Hematopoietic multipotent progenitor cell treated with erythropoietin and hydrocortisone succinate and interleukin-3 and kit ligand, for 8 days (in vitro differentiated cells): ENCODE measurements around the gene NUDT14.

Source experiments
- DNase-seq: peaks from one replicate; pipeline ENCODE4 v3.0.0-alpha.2; 2015

The NUDT14 gene

DNA sequence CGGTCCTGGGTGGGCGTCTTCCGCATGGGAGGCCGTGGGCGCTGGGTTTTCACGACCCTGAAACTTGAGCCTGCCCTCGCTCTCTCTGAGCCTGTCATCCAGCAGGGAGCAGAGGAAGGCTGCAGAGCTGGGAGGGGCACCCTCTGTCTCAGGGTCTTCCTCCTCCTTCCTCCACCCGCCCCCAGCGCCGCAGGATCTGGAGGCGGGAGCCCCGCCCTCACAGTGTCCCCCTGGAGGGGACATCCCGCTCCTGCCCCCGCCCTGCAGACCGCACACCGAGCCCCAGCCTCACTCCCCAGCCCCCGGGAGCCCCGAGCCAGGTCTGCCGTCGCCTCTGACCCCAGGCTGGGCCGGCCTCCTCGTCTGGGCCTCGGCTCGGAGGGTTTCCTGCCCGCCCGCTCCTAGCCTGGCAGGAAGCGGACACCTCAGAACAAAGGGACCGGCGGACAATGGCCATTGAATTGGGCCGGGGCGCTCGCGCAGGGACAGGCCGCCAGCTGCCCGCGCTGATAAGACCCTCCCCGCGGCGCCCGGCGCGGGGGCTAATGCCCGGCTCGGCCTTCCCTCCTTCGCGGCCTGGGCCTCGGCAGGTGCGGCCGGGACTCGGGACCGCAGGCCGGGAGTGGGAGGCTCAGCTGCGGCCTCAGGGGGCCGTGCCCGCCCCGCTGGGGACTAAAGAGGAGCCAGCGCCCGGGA, 15.3 kb upstream of the NUDT14 start:
- DNase-seq, result no peak

GRCh38 chr14:105195522-105196264, 14.6 kb upstream of the NUDT14 start:
- no peak for DNase-seq

DNA sequence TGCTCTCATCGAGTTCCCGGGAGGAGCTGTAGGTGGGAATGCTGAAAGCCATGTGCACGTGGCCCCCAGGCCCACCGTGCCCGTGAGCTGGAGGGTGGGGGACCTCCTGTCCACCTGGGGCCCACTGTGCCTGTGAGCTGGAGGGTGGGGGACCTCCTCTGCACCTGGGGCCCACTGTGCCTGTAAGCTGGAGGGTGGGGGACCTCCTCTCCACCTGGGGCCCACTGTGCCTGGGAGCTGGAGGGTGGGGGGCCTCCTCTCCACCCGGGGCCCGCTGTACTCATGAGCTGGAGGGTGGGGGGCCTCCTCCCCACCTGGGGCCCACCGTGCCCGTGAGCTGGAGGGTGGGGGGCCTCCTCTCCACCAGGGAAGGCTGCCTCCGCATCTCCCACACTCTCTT, 13.9 kb upstream of the NUDT14 start:
- DNase-seq, result no peak

DNA sequence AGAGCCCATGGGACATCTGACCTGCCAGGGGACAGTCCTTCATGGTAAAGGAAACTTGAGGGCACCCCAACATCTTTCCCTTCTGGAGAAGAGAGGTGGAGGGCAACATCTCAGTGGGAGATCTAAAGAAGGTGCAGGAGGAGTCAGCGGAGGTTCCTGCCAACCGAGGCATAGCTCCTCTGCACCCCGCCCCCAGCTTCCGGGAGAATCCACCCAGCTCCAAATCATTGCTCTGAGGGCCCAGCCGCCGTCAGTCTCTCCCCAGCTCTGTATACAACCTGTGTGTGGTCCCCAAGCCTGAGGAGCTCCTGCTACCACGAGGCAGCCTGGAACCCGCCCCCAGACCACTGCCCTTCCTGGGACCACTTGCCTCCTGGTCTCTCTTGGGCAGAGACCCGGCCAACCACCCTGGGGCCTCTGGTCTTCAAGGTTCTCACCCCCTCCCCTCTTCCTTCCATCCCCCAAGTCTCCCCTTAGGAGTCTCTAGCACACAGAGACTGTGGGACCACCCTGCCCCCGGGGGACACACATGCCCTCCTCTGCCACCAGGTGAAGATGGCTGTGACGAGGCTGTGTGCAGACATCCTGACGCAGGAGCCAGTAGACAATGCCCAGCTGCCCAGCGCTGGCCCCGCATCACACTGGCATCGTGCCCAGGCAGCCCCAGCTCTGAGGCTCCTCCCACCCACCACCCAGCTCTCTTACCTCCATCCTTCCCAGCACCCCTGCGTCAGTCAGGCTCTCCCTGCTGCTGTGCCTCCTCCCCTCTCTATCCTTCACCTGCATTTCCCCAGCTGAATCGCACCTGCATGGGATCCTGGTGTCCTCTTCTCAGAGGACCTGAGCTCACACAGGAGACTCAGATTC, 13.0 kb upstream of the NUDT14 start:
- DNase-seq, result no peak

- no peak for DNase-seq
These were observed 12.0 kb upstream of the NUDT14 start for GRCh38 chr14:105192866-105193731.

GRCh38 chr14:105187935-105188524, 6.9 kb upstream of the NUDT14 start:
- DNase-seq, result no peak

- DNase-seq, result no peak
These were observed 6.0 kb upstream of the NUDT14 start for GRCh38 chr14:105187116-105187515.

DNA sequence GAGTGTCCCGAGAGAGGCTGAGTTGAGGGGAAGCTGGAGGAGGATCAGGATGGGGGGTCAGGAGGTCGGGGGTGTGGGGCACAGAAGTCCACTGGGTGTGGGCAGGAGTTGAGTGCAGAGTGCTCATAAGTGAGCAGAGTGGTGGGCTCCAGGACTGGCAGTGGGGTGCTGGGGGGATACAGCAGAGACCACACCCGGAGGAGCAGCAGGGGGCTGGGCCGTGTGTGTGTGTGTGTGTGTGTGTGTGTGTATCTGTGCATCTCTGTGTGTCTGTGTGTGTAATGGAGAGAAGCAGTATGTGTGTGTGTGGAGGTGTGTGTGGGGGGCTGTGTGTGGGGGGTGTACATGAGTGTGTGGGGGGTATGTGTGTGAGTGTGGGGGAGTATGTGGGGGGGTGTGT, 4.9 kb upstream of the NUDT14 start:
- DNase-seq, result no peak

DNA sequence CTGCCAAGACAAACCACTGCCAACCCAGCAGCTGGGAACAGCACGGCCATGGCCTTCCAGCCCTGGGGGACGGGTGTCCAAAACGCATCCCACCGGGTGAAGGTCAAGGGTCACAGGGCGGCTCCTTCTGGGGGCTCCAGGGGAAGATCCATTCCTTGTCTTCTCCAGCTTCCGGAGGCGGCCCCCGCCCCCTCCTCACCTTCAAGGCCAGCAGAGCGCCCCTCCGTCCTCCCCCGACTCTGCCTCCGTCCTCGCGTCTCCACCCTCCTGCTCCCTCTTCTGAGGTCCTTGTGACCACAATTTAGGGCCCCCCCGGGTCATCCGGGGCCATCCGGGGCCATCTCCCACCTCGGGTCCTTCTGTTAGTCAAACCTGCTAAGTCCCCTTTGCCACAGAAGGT, 3.9 kb upstream of the NUDT14 start:
- no peak for DNase-seq

- no peak for DNase-seq
These were observed 3.3 kb upstream of the NUDT14 start for GRCh38 chr14:105184461-105184860.

GRCh38 chr14:105182296-105183020, 1.3 kb upstream of the NUDT14 start:
- DNase-seq, result no peak

DNA sequence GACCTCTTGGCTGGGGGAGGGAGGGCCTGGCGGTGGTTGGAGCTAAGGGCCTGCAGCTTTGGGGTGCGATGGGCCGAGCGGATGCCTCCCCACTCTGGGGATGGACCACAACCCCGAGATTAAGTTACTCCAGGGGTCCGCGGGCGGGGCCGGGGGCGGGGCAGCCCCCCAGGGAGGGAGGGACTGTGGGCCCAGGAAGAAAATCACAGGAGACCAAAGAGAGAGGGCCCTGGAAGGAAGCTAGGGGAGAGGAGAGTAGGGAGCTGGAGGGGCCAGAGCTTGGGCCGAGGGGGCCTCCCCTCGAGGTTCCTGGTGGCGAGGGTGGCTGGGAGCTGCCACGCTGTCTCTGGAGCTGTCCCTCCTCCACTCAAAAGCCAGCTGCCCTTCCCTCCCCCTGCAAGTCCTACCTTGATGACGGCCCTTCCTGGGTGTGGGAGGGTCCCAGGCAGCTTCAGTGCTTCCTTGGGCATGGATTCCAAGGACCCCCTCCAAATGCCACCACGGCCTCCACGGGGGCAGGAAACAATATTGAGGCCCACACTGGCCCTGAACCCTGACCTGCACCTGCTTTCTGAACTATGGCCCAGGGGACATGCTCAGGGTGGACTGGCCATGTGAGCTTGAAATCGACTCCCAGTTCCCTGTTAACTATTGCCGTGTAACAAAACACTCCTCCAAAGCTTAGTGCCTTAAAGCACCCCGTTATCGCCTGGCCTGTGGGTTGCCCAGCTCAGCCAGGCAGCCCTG, 610 bp upstream of the NUDT14 start:
- DNase-seq, result no peak

DNA sequence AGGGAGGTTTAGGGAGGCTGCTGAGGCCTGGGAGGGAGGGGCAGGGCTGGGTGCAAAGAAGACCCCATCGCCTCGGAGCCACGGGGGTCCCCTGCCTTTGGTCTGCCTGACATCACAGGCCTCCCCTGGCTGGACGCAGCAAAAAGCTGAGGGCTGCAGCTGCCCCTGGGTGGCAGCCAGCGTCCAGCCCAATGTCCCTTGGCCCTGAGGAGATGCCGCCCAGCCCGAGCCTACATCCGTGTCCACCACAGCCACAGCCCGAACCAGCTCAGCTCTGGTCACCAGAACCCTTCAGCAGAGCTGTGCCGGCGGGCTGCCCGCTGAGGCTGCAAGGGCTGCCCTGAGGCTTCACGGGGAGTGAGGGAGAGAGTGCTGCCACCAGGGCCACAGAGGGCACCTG, 1.9 kb downstream of the NUDT14 start:
- no peak for DNase-seq

- no peak for DNase-seq
These were observed 2.3 kb downstream of the NUDT14 start for GRCh38 chr14:105178868-105179140.

DNA sequence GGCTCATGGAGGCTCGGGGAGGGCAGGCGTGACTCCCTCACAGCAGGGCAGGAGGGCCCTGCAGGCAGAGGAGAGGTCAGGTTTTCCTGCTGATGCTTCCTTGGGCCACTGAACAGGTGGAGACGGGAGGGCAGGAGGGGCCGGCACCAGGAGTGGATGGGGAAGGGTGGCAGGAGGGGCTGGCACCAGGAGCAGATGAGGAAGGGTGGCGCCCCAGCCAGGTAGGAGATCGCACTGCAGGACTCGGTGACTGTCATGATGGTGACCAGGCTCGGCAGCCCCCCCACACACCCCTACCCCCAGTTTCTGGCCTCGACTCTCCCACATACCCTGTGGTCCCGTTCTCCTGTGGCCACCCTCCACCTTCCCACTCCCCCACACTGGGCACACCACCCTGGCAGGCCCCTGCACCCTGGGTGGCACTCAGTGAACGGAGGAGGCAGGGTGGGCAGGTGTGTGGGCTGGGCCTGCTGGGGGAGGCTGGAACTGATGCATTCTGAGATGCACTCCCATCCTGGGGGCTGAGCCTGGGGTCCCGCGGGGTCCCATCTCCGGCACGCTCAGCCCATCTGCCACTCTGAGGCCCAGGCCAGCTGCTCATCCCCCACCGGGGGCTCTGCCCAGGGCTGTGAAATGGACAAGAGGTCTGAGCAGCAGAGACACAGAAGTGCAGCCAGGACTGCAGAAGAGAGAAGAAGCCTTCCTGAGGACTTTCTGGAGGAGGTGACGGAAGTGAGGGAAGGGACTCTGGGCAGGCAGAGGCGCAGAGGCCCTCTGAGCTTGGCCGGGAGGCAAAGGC, 2.8 kb downstream of the NUDT14 start:
- no peak for DNase-seq

DNA sequence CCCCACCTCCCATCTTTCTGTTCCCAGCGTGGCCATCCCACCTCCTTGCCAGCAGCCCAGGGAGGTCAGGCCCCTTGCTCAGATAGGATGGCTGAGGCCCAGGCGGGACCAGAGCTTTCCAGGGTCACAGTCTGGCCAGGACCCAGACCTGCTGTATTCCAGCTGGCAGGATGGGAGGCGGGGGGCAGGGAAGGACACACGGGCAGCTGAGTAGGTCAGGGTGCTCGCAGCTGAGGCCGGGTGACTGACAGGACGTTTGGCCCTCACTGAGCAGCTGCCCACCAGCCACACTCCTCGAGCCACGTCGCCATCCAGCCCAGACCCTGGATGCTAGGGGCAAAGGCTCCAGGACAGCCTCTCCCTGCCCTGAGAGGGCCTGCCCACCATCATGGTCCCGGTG, 4.0 kb downstream of the NUDT14 start:
- no peak for DNase-seq

DNA sequence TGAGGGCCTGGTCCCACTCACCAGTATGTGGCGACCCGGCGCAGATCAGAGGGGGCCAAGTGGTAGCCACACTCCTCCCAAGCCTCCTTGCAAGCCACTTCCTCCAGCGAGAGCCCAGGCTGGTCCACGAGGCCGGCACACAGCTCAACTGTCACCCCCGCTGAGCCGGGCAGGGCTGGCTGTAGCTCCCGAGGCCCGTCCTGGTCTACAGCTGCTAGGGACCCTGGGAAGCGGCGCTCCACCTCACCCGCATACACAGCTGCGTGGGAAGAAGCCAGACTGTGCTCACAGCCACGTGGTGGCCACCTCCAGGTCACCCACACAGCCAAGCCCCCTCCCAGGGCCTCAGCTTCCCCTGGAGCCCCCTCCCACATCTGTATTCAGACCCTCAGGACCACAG, 4.6 kb downstream of the NUDT14 start:
- no peak for DNase-seq

- no peak for DNase-seq
These were observed 6.9 kb downstream of the NUDT14 start for GRCh38 chr14:105173901-105174894.

- no peak for DNase-seq
These were observed 8.0 kb downstream of the NUDT14 start for GRCh38 chr14:105173145-105173544.
